Thyroid gland (tissue), 4 donors: ENCODE results near the gene KCNA4.

ENCODE experiments used
- POLR2A ChIP-seq, 2 donors: fragments of 450-650 bp; IDR thresholded peaks; one replicate each; pipeline ENCODE4 v1.6.1; 2017; ENCODE audit warnings: antibody characterized with exemption in 2 of 2, mild to moderate bottlenecking in 2 of 2, moderate library complexity in 1 of 2
- TF ChIP-seq, protein P1 (sequence below), 6 experiments: fragments of 200-600 bp in 3 of 6; fragments of 450-650 bp in 3 of 6; sonication (generic) in 3 of 6; IDR thresholded peaks; one replicate each; pipeline ENCODE4 v1.5.1; 2016 to 2019; ENCODE audit warnings: antibody characterized with exemption in 6 of 6, mild to moderate bottlenecking in 2 of 6, inconsistent platforms in 1 of 6, moderate library complexity in 1 of 6

DNA sequence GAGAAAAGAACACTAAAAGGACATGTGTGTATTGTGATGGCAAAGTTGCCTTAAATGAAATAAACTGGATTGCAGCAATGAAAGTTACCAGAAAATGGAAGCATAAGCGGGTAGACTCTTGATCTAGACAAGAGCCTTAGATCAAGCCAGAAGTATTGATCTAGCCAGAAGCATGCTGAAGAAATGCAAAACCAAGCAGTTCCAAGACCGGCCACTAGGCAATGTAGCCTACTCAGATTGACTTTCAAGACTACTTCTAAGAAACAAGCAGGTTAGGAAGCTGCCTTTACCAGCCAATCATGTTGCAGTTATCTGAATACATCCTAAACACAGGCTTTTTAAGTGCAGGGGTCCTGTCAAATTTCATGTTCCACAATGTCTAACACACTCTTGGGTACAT, 54.6 kb downstream of the KCNA4 start:
- no peak for TF ChIP-seq POLR2A (IDR thresholded peaks at IDR 0.05)
- TF ChIP-seq, protein P1, sequence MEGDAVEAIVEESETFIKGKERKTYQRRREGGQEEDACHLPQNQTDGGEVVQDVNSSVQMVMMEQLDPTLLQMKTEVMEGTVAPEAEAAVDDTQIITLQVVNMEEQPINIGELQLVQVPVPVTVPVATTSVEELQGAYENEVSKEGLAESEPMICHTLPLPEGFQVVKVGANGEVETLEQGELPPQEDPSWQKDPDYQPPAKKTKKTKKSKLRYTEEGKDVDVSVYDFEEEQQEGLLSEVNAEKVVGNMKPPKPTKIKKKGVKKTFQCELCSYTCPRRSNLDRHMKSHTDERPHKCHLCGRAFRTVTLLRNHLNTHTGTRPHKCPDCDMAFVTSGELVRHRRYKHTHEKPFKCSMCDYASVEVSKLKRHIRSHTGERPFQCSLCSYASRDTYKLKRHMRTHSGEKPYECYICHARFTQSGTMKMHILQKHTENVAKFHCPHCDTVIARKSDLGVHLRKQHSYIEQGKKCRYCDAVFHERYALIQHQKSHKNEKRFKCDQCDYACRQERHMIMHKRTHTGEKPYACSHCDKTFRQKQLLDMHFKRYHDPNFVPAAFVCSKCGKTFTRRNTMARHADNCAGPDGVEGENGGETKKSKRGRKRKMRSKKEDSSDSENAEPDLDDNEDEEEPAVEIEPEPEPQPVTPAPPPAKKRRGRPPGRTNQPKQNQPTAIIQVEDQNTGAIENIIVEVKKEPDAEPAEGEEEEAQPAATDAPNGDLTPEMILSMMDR (IDR thresholded peaks at IDR 0.05) = peak in 1 of 6 experiments; percentile 4
